Fibroblast of pulmonary artery (primary cell): Measurements from ENCODE around the gene IL1RAPL1.

Source experiments
- DNase-seq: peaks from one replicate; pipeline ENCODE4 v3.0.0-alpha.2; 2010; ENCODE audit warnings: low read depth
- H3K4me3 ChIP-seq: replicated peaks from 2 replicates; pipeline ENCODE4 v1.5.1; 2011; ENCODE audit warnings: low read depth, mild to moderate bottlenecking, control low read depth, low read length, moderate library complexity
- CTCF ChIP-seq: IDR thresholded peaks from 2 replicates; pipeline ENCODE4 v1.5.1; 2011; ENCODE audit warnings: mild to moderate bottlenecking, control low read depth, low read length, inconsistent platforms; ENCODE audit errors: missing control alignments

IL1RAPL1 gene

DNA sequence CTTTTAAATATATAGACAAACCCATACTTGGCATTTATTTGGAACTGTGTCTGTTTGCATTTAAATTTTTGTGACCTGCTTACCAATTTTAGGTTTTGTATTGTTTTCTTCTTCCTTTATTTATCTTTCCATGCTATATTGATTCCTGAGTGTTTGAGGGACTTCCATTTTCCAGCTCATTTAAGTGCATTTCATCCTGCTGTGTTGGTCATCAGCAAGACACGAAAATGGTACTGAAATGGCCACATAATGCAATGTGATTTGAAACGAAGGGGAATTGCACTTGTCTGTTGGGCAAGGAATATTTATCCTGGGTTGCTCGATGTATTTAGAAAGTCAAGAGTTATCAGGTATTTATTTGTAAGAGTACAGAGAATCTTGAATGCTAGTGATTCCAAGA is 1103.8 kb downstream of the IL1RAPL1 start:
- no peak for TF ChIP-seq CTCF
- H3K4me3 ChIP-seq = no peak overlapping the region
- no peak for DNase-seq

DNA sequence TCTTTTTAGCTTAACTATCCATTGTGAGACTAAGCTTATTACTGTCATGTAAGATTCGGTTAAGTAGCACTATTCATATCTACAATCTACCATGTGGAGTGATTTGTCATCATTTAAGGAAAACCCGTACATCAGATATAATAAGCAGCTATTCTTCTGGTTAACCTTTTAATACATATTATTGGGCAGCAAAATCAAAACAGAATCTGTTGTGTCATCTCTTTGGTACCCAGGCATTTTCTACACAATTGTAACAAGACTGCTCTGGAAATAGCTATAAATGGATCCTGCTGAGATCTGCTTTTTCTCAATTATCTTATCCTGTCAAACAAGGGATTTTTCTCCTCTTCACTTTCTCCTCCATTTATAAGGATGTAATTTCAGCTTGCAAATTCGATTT is 1106.7 kb downstream of the IL1RAPL1 start:
- no peak overlapping the region for H3K4me3 ChIP-seq
- no peak for TF ChIP-seq CTCF
- DNase-seq = no peak

- DNase-seq = no peak
- H3K4me3 ChIP-seq = no peak overlapping the region
- TF ChIP-seq CTCF = no peak
Observed at GRCh38 chrX:29699239-29699638, 1112.0 kb downstream of the IL1RAPL1 start.

DNA sequence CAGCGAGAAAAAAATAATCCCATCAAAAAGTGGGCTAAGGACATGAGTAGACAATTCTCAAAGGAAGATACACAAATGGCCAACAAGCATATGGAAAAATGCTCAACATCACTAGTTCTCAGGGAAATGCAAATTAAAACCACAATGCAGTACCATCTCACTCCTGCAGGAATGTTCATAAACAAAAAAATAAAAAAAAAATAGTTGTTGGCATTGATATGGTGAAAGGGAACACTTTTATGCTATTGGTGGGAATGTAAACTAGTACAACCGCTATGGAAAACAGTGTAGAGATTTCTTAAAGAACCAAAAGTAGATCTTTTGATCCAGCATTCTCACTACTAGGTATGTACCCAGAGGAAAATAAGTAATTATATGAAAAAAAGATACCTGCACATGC is 1119.8 kb downstream of the IL1RAPL1 start:
- no peak for TF ChIP-seq CTCF
- H3K4me3 ChIP-seq = no peak overlapping the region
- no peak for DNase-seq

GRCh38 chrX:29721152-29721551 is 1133.9 kb downstream of the IL1RAPL1 start:
- DNase-seq = no peak
- TF ChIP-seq CTCF = no peak
- no peak overlapping the region for H3K4me3 ChIP-seq

DNA sequence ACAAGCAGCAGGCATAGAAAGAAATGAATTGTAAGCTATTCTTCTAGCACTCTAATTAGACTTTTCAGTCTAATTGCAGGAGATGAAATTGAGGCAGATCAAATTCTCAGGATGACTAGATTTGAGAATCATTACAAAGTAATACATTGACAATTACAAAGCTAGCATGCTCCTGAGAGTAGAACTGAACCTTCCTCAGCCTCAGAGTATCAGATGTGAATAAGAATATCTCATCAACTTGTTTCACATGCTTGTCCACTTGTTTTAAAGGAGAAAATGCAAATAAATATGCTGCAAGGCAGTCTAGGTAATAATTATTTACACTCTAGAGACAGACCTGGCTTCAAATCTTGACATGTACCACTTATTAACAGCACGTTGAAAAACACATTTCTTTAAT is 1137.1 kb downstream of the IL1RAPL1 start:
- DNase-seq = no peak
- TF ChIP-seq CTCF = no peak
- no peak overlapping the region for H3K4me3 ChIP-seq

GRCh38 chrX:29726811-29727210 is 1139.6 kb downstream of the IL1RAPL1 start:
- no peak for DNase-seq
- TF ChIP-seq CTCF = no peak
- H3K4me3 ChIP-seq = no peak overlapping the region
